Kasumi-1 (cell line): Measurements from ENCODE around the gene TBC1D3G.
"Not testable (repeated sequence)": the region's sequence is repeated elsewhere in the genome, so short reads cannot be mapped to it uniquely, and the experiment has no call there.

Experiments used
- DNase-seq, 2 experiments: peaks; one replicate each; lab custom pipeline; 2025; lab: John Stamatoyannopoulos, UW

TBC1D3G gene

DNA sequence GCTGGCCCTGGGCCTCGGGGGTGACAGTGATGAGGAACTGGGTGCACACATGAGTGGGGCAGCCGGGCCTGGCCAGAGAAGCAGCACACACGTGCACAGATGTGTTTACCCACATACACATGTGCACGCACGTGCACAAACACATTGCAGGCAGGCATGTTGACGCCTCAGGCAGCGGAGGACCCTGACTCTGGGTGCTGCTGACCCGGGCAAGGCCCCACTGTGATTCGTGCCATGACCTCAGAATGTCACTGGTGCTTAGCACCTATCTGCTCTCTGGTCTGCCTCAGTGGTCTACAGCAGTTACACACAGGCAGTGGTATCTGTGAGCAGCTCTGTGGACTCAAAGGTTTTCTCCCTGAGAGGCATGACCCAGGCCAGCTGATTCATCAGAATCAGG lies at the start of gene TBC1D3G:
TSS of gene TBC1D3G (plus strand) at position 301 of the 400 bp plus-strand sequence. CDS start 1,528 bp downstream, outside the sequence.
- DNase-seq: not testable (repeated sequence)

DNA sequence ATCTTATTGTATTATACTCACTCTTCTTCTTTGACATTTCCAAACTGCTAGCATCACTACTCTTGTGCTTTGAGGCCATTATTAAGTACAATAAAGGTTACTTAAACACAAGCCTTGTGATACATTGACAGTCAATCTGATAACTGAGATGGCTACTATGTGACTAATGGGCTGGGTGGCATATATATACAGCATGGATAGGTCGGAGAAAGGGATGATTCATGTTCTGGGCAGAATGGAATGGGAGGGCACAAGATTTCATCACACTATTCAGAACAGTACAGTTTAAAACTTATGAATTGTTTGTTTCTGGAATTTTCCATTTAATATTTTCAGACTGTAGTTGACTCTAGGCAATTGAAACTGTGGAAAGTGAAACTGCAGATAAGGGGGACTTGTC lies 40.4 kb upstream of the TBC1D3G start:
- DNase-seq: not testable (repeated sequence)

DNA sequence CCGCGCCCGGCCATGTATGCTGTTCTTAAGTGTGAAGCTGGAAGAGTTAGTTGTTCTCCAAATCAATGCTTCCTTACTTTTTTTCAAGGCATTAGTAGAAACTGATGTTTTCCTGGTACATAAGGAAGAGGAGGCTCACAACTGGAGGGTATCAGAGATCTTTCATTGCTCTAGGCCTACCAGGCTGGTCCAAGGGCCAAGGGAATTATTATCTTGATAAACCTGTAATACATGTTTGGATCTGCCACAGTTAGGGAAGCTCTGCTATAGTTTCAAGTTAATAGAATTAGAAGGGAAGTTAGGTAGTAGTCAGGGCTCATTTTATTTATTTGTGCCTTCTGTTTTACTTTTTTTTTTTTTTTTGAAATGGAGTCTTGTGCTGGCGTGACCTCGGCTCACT lies 39.5 kb upstream of the TBC1D3G start:
- DNase-seq: not testable (repeated sequence)

GRCh38 chr17:36289965-36290612 lies 33.6 kb upstream of the TBC1D3G start:
- DNase-seq: not testable (repeated sequence)

GRCh38 chr17:36295161-36295560 lies 28.5 kb upstream of the TBC1D3G start:
- not testable (repeated sequence) for DNase-seq

GRCh38 chr17:36315736-36316135 lies 7.9 kb upstream of the TBC1D3G start:
- DNase-seq: not testable (repeated sequence)

GRCh38 chr17:36362496-36362895 lies 38.8 kb downstream of the TBC1D3G start:
- not testable (repeated sequence) for DNase-seq

- not testable (repeated sequence) for DNase-seq
Measured at GRCh38 chr17:36375938-36376337, 52.3 kb downstream of the TBC1D3G start.
